Chondrocyte (in vitro differentiated cells): ENCODE results near the gene TSNAX. TPM values are rescaled to one million over a fixed set of nuclear protein-coding genes. Genes with fewer than 3 reads are reported as not detected.

Experiments used
- DNase-seq: peaks from one replicate; pipeline ENCODE4 v3.0.0; 2021; ENCODE audit warnings: mixed read lengths, low spot score
- H3K27ac Mint-ChIP-seq: one replicate; pipeline ENCODE4 v1.8.0; 2021; ENCODE audit warnings: mild to moderate bottlenecking, moderate library complexity, mixed read lengths; ENCODE audit not compliant: unreplicated experiment
- H3K27me3 Mint-ChIP-seq: 2 replicates; pipeline ENCODE4 v1.8.0; 2021; ENCODE audit warnings: low read depth, mixed read lengths
- H3K36me3 Mint-ChIP-seq: 2 replicates; pipeline ENCODE4 v1.8.0; 2021; ENCODE audit warnings: low read depth, mixed read lengths
- H3K4me1 Mint-ChIP-seq: 2 replicates; pipeline ENCODE4 v1.8.0; 2021; ENCODE audit warnings: low read depth, mild to moderate bottlenecking, mixed read lengths
- H3K4me3 Mint-ChIP-seq: one replicate; pipeline ENCODE4 v1.8.0; 2021; ENCODE audit warnings: mild to moderate bottlenecking, moderate library complexity, mixed read lengths; ENCODE audit not compliant: unreplicated experiment
- H3K9me3 Mint-ChIP-seq: 2 replicates; pipeline ENCODE4 v1.8.0; 2021; ENCODE audit warnings: low read depth, mixed read lengths
- total RNA-seq: library from RNA; stranded (reverse); gene quantifications from 3 replicates; pipeline ENCODE4 v1.2.1, GENCODE V29; 2021
- TF ChIP-seq, protein P1 (sequence below): fragments of 200-600 bp; sonication (generic); IDR thresholded peaks from 2 replicates; pipeline ENCODE4 v1.5.0; 2021; ENCODE audit warnings: antibody characterized with exemption, mild to moderate bottlenecking, moderate library complexity

TSNAX gene
- total RNA-seq, 1 donor from 2014 or later = 36.8 TPM

GRCh38 chr1:231527586-231528171 lies 790 bp upstream of the TSNAX start:
- peak overlapping the region; percentile 100 for H3K27ac Mint-ChIP-seq
- TF ChIP-seq, protein P1, sequence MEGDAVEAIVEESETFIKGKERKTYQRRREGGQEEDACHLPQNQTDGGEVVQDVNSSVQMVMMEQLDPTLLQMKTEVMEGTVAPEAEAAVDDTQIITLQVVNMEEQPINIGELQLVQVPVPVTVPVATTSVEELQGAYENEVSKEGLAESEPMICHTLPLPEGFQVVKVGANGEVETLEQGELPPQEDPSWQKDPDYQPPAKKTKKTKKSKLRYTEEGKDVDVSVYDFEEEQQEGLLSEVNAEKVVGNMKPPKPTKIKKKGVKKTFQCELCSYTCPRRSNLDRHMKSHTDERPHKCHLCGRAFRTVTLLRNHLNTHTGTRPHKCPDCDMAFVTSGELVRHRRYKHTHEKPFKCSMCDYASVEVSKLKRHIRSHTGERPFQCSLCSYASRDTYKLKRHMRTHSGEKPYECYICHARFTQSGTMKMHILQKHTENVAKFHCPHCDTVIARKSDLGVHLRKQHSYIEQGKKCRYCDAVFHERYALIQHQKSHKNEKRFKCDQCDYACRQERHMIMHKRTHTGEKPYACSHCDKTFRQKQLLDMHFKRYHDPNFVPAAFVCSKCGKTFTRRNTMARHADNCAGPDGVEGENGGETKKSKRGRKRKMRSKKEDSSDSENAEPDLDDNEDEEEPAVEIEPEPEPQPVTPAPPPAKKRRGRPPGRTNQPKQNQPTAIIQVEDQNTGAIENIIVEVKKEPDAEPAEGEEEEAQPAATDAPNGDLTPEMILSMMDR = no peak
- H3K4me3 Mint-ChIP-seq = peak overlapping the region; percentile 95
- DNase-seq = no peak
- no peaks in the 10 kb centered on the region for H3K9me3 Mint-ChIP-seq
- H3K4me1 Mint-ChIP-seq = peaks cover 31% of the 10 kb centered on the region
- H3K36me3 Mint-ChIP-seq = peaks cover 3% of the 10 kb centered on the region
- H3K27me3 Mint-ChIP-seq = no peaks in the 10 kb centered on the region

DNA sequence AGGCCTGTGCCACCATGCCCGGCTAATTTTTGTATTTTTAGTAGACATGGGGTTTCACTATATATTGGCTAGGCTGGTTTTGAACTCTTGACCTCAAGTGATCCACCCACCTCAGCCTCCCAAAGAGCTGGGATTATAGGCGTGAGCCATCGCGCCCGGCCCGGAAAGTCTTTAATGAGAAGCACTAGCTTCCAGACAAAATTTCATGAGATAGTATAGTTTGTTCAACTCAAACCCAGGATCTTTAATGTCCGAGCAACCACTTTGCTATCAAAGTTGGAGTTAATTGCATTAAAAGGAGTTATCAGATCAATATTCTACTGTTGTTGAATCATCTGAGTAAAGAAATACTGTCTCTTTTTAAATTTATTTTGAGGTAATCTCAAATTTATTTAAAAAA lies 4.8 kb downstream of the TSNAX start:
- Mint-ChIP-seq H3K4me3 (no peak overlapping the region), H3K27me3 (no peaks in the 10 kb centered on the region), H3K36me3 (peaks cover 9% of the 10 kb centered on the region), H3K9me3 (no peaks in the 10 kb centered on the region), H3K27ac (no peak overlapping the region), H3K4me1 (peaks cover 27% of the 10 kb centered on the region)
- no peak for DNase-seq
- TF ChIP-seq, protein P1 = no peak

DNA sequence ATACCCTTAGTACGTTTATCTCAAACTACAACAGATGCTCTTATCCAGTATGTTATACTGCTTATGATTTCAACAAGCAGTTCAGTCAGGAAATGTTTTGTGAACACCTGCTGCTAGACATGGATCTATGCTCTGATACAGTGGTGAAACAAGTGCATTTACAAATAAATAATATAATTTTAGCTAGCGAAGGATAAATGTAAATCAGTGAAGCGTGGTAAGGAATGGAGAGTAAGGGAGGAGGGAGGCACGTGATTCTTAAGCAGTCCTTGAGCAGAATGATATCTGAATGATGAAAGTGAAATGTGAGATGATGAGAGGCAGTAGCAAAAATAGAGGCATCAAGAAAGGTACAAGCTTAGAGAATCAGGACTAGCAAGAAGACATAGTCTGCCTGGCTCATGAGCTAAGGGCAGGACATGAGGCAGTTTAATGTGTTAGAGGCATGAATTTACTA lies 6.3 kb downstream of the TSNAX start:
- Mint-ChIP-seq H3K36me3 (peaks cover 11% of the 10 kb centered on the region), H3K9me3 (no peaks in the 10 kb centered on the region), H3K27me3 (no peaks in the 10 kb centered on the region), H3K4me1 (peaks cover 17% of the 10 kb centered on the region), H3K27ac (peak overlapping the region; percentile 33), H3K4me3 (no peak overlapping the region)
- DNase-seq = no peak
- TF ChIP-seq, protein P1 = no peak

- peaks cover 11% of the 10 kb centered on the region for H3K4me1 Mint-ChIP-seq
- no peak overlapping the region for H3K27ac Mint-ChIP-seq
- TF ChIP-seq, protein P1 = no peak
- H3K4me3 Mint-ChIP-seq = no peak overlapping the region
- DNase-seq = no peak
- H3K27me3 Mint-ChIP-seq = no peaks in the 10 kb centered on the region
- H3K36me3 Mint-ChIP-seq = peaks cover 16% of the 10 kb centered on the region
- H3K9me3 Mint-ChIP-seq = peaks cover 8% of the 10 kb centered on the region
Measured at GRCh38 chr1:231536099-231536498, 7.6 kb downstream of the TSNAX start.

- Mint-ChIP-seq H3K9me3 (peaks cover 10% of the 10 kb centered on the region), H3K36me3 (peaks cover 31% of the 10 kb centered on the region), H3K4me1 (peaks cover 5% of the 10 kb centered on the region), H3K27ac (no peak overlapping the region), H3K27me3 (no peaks in the 10 kb centered on the region), H3K4me3 (no peak overlapping the region)
- no peak for DNase-seq
- TF ChIP-seq, protein P1 = no peak
Measured at GRCh38 chr1:231540847-231541246, 12.4 kb downstream of the TSNAX start.
